ENCODE results near the gene IRF5. TPM values are rescaled to one million over a fixed set of nuclear protein-coding genes. Genes with fewer than 3 reads are reported as not detected.

Gene IRF5, protein sequence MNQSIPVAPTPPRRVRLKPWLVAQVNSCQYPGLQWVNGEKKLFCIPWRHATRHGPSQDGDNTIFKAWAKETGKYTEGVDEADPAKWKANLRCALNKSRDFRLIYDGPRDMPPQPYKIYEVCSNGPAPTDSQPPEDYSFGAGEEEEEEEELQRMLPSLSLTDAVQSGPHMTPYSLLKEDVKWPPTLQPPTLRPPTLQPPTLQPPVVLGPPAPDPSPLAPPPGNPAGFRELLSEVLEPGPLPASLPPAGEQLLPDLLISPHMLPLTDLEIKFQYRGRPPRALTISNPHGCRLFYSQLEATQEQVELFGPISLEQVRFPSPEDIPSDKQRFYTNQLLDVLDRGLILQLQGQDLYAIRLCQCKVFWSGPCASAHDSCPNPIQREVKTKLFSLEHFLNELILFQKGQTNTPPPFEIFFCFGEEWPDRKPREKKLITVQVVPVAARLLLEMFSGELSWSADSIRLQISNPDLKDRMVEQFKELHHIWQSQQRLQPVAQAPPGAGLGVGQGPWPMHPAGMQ
- 0.16 TPM for polyA plus RNA-seq (2013, experiment 1 of 2; ENCODE audit: insufficient read length)
- 0.12 TPM for polyA plus RNA-seq (2013, experiment 2 of 2; ENCODE audit: insufficient read length)

DNA sequence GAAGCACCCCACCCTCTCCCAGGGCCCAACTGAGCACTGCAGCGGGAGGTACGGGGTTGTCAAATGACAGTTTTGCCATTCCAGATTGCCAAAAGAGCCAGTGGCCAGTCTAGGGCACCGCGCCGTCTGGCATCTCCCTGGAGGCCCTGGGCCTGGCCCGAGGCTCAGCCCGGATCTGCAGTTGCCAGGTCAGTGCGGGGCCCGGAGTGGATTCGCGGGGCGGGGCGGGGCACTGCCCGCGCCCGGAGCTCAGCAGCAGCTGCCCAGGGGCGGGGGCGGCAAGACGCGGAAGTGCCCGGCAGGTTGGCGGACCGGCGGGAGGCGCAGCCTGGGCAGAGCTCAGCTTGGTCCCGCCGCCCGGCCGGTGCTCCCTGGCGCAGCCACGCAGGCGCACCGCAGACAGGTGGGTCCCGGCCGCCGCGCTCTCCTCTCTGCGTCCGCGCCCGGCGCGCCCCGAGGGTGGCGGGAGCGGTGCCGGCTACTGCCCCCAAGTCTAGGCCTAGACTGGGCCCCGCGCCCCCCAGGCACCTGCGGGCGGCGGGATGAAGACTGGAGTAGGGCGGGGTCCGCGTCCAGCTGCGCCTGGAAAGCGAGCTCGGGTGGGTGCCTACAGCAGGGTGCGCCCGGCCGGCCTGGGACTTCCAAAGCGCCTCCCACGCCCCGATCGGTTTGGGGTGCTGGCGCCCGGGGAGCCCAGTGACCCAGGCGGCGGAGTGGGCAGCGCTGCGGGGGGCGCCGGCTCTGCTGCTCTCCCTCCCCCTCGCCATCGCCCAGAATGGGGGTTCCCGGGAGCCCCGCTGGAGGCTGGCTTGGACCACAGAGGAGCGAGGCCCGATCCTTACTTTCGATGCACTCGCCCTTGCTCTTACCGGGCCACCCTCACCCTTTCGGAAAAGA lies at the start of gene IRF5:
TSS of gene IRF5 (plus strand) at position 281 of the 897 bp plus-strand sequence. CDS start 4,155 bp downstream, outside the sequence.
- DNase-seq = no peak

DNA sequence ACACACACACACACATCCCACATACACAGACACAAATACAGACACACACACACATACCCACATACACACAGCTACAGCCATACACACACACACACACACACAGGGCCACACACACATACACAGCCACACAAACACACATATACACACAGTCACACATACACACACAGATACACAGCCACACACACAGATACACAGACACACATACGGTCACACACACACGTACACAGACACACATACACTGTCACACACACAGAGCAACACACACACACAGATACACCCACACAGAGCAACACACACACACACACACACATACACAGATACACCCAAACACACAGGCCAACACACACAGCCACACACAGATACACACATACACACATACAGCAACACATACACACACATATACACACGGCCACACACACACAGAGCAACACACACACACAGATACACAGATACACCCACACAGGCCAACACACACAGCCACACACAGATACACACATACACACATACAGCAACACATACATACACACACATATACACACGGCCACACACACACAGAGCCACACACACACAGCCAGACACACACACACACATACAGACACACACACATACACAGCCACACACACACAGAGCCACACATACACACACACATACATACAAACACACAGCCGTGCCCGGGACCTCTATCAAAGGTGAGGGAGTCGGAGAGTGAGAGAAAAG lies 49.5 kb upstream of the IRF5 start:
- DNase-seq = no peak

DNA sequence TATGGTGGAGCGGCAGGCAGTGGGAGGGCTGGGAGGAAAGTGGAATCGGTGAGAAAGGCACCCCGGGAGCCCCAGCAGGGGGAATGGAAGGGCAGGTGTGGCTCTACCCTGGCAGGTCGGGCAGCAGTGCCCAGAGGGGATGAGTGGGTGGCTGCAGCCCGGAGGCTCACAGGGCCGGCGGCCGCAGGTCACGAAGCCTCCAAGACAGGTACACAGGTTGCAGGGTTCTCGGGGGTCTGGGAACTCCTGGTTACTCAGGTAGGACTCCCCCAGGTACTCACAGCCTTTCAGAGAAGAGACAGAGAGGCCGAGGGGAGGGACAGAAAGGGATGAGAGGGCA lies 49.0 kb upstream of the IRF5 start:
- no peak for DNase-seq

DNA sequence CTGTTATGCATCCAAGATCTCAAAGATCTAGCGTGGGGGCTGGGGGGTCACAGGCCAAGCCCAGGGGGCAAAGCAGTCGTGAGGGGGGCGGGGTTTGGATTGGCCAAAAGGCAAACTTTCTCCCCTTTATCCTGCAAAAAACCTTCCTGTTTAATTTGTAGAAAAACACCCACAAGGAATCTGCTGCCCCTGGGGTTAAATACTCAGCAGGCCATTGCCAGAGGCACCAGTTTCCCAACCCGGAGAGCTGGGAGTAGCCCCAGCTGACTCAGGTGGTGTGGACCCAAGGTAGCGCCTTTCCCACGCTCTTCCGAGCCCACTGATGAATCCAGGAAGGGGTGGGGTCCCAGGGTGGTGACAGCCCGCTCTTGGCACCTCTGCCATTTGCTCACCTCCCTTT lies 48.6 kb upstream of the IRF5 start:
- no peak for DNase-seq

DNA sequence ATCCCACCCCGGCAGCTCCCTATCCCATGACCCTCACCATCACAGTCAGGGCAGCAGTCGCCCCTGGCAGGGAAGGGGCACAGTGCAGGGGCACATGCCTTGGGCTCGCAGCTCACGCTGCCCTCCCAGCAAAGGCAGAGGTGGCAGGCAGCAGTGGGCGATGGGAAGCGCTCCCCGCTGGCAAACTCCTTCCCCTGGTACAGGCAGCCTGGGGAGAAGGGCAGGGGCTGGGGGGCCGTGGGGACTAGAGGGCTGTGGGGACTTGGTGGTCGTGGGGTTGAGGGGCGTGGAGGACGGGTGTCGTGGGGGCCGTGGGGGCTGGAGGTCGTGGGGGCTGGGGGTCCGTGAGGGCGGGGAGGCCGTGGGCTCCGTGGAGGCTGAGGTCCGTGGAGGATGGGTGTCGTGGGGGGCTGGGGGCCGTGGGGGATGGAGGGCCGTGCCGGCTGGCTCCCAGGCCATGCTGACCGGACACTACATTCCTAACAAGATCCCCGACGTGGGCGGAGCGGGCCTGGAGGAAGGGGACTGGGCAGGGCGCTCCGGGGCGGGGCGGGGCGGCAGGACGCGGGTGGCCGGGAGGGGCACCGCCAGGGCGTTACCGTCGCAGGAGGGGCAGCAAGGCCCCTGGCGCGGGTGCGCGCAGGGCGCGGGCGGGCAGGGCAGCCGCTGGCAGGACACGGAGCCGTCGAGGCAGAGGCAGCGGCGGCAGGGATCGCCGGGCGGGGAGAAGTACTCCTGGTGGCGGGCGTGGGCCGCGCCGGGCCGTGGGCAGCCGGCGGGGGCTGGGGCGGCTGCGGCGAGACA lies 47.2 kb upstream of the IRF5 start:
- DNase-seq = no peak

DNA sequence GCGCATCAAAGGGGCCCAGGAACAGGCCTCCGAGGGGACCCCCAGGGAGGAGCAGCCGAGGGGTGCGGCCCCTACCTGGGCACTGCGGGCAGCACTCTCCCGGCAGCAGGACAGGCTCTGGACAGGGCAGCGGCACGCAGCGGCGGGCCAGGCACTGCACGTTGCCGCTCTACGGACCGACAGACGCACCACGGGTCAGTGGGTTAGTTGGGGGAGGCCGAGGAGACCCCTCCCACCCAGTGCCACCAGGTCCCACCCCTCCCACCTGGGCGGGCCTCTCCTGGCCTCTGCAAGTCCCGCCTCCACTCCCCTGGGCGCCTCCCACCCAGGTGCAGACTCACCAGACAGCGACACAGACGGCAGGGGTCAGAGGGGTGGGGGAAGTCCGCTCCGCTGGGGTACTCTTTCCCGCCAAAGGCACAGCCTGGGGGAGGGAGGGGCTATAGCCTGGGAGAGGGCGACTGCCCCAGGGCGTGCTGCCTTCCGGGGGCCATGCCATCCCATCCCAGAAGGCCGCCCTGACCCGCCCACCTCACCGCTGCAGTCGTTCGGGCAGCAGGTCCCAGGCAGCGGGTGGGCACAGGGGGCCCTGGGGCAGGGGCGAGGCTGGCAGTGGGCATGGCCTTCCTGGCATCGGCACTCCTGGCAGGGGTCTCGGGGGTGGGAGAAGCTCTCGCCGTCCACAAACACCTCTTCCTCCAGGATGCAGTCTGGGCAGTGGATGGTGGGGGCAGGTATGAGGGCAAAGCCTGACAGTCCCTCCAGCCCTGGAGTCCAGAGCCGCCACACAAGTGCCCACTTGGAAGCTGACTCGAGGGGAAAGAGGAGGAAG lies 46.4 kb upstream of the IRF5 start:
- no peak for DNase-seq

DNA sequence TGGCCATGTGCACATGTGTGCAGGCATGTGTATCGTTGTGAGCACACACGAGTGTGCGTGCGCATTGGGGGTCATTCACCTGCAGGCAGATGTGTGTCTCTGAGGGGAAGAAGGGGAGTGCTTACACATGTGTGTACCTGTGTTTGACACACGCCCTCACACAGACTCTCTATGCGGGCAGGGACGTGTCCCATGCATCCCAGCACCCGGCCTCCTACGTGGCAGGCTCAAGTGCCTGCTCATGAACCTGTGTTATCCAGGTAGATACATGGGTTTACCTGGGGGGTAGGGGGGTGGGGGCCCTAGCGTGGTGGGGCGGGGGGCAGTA lies 45.8 kb upstream of the IRF5 start:
- DNase-seq = no peak

DNA sequence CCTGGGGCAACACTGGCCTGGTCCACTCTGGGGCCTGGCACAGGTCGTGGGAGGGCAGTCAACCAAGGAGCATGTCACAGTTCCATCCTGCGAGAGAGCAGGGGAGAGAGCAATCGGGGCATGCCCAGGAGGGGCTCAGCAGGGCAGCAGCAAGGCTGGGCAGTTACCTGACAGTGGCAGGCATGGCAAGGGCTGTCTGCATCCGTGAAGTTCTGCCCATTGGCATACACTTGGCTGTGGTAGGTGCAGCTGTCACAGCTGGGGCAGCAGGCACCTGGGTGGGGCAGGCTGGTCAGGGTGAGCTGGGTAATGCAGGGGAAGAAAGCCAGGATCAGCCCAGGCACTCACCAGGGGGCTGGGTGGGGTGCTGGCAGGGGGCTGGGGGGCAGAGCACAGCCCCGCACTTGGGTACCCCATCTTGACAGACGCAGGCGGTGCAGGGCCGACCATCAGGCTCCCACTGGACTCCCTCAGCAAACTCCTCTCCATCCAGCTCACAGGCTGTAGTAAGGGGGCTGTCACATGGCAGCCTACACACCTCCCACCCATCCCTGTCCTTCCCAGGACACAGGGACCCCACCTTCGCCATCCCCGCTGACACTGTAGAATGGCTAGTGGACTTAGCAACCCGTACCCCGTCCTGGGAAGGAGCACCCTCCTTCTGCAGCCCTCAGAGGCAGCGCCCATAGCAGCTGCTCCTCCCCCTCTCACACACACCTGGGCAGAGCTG lies 45.0 kb upstream of the IRF5 start:
- no peak for DNase-seq

DNA sequence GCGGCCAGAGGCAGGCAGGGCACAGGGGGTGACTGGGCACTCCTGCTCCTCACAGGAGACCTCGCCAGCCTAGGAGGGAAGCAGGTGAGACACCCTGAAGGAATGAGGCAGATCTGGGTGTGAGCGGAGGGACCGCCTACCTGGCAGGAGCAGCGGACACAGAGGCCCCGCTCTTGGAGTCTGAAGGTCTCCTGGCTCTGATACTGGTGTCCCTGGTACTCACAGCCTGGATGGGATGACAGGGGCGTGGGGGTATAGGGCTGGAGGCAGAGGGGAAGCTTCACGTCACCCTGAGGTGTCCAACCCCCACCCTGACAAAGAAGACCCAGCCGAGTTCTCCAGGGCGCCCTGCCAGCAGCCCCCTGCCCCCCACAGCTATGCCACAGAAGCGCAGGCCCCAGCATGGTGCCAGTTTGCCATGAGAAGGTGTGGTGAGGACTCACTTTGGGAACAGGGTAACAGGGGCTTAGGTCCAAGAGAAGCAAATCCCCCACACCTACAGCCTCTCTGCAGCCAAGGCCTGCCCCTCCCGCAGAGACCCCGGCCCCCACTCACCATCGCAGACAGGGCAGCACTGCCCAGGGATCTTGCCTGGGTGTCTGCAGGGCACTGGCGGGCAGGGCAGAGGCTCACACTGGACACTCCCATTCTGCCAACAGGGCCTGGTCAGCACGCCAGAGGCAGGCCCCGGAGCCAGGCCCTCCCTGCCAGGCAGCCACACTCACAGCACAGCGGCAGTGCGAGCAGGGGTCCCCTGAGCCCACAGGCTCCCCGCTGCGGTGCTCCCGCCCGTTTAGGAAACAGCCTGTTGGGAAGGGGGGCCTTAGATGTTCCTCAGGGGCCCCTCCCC lies 44.3 kb upstream of the IRF5 start:
- no peak for DNase-seq

DNA sequence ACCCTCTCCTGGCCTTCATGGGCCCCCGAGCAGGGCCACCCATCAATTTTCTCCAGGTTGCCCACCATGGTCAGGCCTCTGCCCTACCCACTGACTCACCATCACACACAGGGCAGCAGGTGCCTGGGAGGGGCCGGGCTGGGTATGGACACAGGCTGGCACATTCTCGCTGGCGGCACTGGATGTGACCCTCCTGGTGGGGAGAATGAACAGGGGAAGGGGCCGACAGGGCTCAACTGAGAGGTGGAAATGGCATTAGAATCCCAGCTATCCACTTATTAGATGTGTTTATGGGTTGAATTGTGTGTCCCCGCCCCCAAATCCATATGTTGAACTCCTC lies 43.7 kb upstream of the IRF5 start:
- no peak for DNase-seq

DNA sequence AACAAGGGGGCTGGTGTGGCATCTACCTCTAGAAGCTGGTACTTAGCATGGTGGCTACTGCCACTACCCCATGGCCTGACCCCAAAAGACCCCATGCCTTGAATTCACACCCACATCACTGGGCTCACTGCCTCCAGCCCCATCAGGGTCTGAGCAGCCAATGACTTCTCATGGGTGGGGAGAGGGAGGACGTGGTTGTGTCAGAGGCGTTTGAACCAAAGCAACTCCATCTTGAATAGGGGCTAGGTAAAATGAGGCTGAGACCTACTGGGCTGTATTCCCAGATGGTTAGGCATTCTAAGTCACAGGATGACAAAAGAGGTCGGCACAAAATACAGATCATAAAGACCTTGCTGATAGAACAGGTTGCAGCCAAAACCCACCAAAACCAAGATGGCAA lies 42.4 kb upstream of the IRF5 start:
- DNase-seq = no peak

DNA sequence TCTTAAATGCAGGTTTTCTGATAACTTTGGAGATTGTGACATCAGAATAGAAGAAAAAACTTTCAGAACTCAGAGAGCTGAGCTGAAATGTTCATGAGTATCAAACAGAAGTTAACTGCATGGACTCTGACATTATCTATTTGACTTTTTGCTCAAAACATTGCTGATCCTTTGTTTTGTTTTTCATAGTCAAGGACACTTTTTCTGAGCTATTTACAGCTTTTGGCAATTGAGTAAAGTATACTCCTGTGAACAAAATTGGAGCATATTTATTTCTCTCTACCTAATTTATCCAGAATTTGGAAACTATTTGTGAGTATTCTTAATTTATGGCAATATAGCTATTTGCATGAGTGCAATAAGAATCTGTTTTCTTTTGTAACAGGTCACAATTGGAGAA lies 38.3 kb upstream of the IRF5 start:
- no peak for DNase-seq

DNA sequence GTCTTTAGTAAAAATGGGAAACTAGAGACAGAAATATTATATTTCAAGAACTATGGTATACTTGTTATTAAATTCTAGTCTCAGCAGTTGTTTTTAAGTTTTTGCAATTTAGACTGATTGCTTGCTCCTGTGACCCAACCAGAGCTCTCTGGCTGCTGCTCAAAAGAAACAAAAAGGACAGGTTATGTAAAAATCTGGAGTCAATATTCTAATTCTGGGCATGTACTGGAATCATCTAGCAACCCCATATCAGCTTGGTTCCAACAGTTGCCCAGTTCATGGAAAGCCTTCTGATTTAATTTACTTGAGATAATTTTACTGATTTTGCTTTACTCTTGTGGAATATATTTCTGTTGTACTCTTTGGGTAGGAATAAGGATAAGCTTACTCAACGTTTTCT lies 37.5 kb upstream of the IRF5 start:
- no peak for DNase-seq

DNA sequence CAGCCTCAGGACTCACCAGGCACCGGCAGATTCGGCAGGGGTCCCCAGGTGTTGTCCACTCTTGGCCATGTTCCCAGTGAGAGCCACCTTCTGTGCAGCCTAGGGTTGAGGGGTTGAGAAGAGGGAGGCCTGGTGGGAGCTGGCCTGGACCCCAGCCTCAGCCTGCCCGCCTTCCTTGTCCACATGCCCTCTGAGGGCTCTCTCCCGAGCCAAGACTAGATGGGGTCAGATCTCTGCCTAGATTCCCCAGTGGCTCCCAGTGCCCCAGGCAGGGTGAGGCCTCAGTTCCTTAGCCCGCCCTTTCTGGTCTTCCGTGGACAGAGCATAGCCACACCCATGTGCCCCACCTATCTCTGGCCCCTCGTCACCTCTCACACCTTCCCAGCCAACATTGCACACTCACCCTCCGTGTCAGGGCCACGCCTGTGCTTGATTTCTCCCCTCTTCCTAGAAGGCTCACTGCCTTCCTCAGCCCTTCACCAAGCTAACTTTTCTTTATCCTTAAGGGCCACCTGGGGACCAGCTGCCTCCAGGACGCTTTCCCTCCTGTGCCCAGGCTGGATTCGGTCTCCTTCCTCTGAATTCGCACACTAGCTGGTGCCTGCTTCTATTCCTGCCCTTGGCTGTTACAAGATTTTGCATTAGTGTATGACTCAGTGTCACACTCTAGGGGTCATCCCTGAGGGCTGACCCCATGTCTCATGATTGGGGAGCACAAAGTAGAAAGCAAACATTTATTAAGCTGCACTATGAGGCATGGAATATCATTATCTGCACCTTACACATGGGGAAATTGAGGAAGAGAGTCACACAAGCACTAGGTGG lies 34.8 kb upstream of the IRF5 start:
- DNase-seq = no peak

DNA sequence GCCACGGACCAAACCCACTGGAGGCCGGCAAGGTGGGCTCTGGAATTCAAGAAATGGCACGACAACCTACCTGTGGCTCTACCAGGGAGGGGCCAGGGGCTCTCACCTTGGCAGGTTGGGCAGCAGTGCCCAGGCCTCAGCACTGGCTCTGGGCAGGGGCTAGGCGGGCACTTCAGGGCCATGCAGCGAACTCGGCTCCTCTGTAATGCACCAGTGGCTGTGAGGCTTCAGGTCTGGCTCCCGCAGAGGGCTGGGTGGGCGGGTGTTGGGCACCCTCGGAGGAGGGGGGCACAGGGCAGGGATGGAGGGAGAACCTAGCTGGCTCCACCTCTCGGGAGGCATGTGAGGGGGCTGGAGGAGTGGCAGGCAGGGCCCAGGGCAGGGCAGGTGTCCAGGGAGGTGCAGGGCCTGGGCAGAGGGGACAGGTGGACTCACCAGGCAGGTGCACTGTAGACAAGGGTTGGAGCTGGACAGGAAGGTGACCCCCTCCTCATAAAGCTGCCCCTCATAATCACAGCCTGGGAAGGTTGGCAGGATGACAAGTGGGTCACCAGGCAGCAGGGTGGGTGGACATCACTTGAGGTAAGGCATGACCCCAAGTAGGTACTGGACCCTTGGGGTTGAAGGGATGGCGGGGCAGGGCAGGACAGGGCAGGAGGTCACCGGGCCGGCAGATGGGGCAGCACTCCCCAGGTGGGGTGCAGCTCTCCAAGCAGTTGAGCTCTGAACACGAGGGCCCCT lies 33.9 kb upstream of the IRF5 start:
- DNase-seq = no peak

DNA sequence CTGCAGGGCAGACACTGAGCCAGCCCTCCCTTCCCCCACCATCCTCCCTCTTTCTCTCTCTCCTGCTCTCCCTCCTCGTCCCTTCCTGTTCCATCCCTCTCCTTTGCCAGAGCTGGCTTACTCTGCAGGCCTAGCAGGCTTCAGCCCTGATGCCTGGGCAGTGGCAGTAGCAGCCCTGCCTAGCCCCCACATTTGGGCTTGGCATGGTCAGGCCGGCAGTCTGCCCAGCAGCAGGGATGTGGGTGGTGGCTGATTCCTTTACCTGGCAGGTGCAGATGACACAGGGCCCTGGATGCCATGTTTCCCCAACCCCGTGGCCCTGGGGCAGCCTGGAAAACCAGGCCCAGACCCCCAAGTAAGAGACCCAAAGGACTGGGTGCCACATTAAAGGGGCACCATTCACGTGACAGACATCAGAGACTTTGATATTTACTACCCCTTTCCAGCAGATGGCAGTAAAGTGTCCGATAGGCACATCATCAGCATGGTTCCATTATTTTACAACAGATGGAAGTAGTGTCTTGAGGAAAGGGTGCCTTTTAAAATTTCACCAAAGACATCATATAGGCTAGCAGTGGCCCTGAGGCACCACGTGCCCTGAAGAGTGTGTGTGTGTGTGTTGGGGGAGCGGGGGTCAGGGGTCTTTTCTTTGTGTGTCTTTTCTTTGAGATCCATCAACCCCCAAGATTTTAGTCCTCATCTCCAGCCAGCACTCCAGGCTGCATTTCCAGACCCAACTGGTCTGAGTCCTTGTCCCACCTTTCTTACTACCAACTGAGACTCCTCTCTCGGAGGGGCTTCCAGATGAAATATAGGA lies 33.1 kb upstream of the IRF5 start:
- DNase-seq = peak; percentile 54

Data from fibroblast of skin of back (primary cell).